ENCODE data around the gene PPP4R1.

DNA sequence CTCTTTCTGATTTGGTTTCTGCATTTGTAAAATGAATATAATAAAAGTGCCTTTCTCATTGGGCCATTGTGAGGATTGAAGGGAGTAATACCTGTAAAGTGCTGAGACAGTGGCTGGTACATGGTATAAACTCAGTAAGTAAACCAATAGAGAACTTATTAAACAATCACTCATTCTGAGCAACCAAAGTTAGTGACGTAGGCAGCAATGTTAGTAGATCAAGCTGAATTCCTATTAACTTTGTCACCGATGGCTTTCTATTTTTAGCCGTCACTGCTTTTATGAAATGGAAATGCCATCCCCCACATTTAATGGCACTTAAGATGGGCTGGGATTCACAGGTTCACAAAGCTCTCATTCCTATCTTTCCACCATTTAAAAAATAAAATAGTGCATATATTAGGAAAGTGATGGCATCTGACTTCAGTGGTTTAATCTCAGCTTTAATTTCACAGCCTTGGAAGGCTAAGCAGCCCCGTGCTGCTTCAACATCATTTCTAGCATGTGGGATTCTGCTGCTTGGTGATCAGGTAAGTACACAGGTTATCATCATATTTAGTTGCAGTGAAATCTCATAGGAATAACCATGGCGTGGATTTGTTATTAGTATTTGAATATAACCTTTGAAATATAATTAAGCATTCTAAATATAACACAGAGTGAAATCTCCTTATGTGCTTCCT is 17.6 kb upstream of the PPP4R1 start:
- TF ChIP-seq POLR2A (IDR thresholded peaks at IDR 0.05) = no peak
- TF ChIP-seq, protein P1, sequence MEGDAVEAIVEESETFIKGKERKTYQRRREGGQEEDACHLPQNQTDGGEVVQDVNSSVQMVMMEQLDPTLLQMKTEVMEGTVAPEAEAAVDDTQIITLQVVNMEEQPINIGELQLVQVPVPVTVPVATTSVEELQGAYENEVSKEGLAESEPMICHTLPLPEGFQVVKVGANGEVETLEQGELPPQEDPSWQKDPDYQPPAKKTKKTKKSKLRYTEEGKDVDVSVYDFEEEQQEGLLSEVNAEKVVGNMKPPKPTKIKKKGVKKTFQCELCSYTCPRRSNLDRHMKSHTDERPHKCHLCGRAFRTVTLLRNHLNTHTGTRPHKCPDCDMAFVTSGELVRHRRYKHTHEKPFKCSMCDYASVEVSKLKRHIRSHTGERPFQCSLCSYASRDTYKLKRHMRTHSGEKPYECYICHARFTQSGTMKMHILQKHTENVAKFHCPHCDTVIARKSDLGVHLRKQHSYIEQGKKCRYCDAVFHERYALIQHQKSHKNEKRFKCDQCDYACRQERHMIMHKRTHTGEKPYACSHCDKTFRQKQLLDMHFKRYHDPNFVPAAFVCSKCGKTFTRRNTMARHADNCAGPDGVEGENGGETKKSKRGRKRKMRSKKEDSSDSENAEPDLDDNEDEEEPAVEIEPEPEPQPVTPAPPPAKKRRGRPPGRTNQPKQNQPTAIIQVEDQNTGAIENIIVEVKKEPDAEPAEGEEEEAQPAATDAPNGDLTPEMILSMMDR (IDR thresholded peaks at IDR 0.05) = no peak
